NB4 (cell line): Measurements from ENCODE around the gene MADD.

ENCODE experiments used
- MYC ChIP-seq: IDR thresholded peaks from 2 replicates; pipeline ENCODE4 v1.6.1; 2011; ENCODE audit warnings: low read depth, low read length
- POLR2A ChIP-seq: IDR thresholded peaks from 2 replicates; pipeline ENCODE4 v1.6.1; 2011; ENCODE audit warnings: mild to moderate bottlenecking; ENCODE audit not compliant: insufficient read length; ENCODE audit errors: extremely low read depth
- TF ChIP-seq, protein P1 (sequence below): IDR thresholded peaks from one replicate; pipeline ENCODE4 v1.5.1; 2012; ENCODE audit warnings: low read depth, low read length
- TF ChIP-seq, protein P2 (sequence below): IDR thresholded peaks from 2 replicates; pipeline ENCODE4 v1.6.1; 2011; ENCODE audit warnings: low read depth, low read length

DNA sequence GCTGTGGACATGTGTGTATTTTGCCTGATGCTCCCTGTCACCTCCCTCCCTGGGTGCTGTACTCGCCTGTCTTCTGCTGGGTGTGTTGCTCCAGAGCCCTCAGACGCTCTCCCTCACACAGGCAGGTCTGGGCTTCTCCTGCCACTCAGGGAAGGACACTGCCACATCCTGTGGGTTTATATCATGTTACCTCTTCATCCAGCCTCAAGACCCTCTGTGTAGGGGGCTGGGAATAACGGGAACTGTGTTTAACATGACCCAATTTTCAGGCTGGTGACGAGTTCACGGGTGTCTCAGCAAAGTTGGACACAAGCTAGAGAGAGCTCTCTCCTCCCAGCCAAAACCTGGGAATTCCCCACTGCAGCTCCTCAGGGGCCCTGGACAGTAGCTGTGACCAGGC is 58.0 kb downstream of the MADD start:
- TF ChIP-seq, protein P1, sequence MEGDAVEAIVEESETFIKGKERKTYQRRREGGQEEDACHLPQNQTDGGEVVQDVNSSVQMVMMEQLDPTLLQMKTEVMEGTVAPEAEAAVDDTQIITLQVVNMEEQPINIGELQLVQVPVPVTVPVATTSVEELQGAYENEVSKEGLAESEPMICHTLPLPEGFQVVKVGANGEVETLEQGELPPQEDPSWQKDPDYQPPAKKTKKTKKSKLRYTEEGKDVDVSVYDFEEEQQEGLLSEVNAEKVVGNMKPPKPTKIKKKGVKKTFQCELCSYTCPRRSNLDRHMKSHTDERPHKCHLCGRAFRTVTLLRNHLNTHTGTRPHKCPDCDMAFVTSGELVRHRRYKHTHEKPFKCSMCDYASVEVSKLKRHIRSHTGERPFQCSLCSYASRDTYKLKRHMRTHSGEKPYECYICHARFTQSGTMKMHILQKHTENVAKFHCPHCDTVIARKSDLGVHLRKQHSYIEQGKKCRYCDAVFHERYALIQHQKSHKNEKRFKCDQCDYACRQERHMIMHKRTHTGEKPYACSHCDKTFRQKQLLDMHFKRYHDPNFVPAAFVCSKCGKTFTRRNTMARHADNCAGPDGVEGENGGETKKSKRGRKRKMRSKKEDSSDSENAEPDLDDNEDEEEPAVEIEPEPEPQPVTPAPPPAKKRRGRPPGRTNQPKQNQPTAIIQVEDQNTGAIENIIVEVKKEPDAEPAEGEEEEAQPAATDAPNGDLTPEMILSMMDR = no peak
- TF ChIP-seq POLR2A (no peak), MYC (no peak)
- TF ChIP-seq, protein P2, sequence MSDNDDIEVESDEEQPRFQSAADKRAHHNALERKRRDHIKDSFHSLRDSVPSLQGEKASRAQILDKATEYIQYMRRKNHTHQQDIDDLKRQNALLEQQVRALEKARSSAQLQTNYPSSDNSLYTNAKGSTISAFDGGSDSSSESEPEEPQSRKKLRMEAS = no peak
